Keratinocyte (primary cell): ENCODE data around the gene VSIR. TPM values are rescaled to one million over a fixed set of nuclear protein-coding genes. Genes with fewer than 3 reads are reported as not detected.

Experiments
- DNase-seq: peaks from one replicate; pipeline ENCODE4 v3.0.0-alpha.2; 2011; ENCODE audit warnings: low read depth, missing footprints, low spot score
- FAIRE-seq: peaks from 2 replicates; lab custom pipeline; 2011; peaks lifted over from hg19 to GRCh38; lab: Jason Lieb, UNC
- H2AFZ ChIP-seq: 2 replicates; pipeline ENCODE4 v1.6.0; 2012; ENCODE audit warnings: low read length, control low read depth, inconsistent platforms; ENCODE audit not compliant: control insufficient read depth
- H3K27ac ChIP-seq: 2 replicates; pipeline ENCODE4 v1.5.1; 2011; ENCODE audit warnings: low read length; ENCODE audit not compliant: control insufficient read depth, insufficient read depth
- H3K27me3 ChIP-seq: 3 replicates; pipeline ENCODE4 v1.6.0; 2011; ENCODE audit warnings: low read length; ENCODE audit not compliant: control insufficient read depth, insufficient read depth; ENCODE audit errors: extremely low read depth
- H3K36me3 ChIP-seq, 2 experiments: 2 replicates in 1 of 2; 3 replicates in 1 of 2; pipeline ENCODE4 v1.5.1; 2011; ENCODE audit warnings: low read length in 2 of 2, mild to moderate bottlenecking in 1 of 2; ENCODE audit not compliant: control insufficient read depth in 2 of 2, insufficient read depth in 2 of 2; ENCODE audit errors: extremely low read depth in 1 of 2
- H3K4me1 ChIP-seq: 3 replicates; pipeline ENCODE4 v1.5.1; 2011; ENCODE audit warnings: low read length; ENCODE audit not compliant: control insufficient read depth, insufficient read depth; ENCODE audit errors: extremely low read depth
- H3K4me2 ChIP-seq: 3 replicates; pipeline ENCODE4 v1.6.0; 2011; ENCODE audit warnings: low read depth, low read length; ENCODE audit not compliant: control insufficient read depth, insufficient read depth; ENCODE audit errors: extremely low read depth
- H3K4me3 ChIP-seq, 3 experiments: fragments of 200-600 bp in 1 of 3; sonication (generic) in 1 of 3; 2 replicates in 2 of 3; 3 replicates in 1 of 3; pipeline ENCODE4 v1.5.1; 2011 to 2016; ENCODE audit warnings: low read length in 3 of 3, mild to moderate bottlenecking in 3 of 3, control low read depth in 2 of 3, inconsistent platforms in 1 of 3, low read depth in 1 of 3, mixed read lengths in 1 of 3, mixed run types in 1 of 3, moderate library complexity in 1 of 3; ENCODE audit not compliant: control insufficient read depth in 2 of 3, insufficient read depth in 2 of 3; ENCODE audit errors: extremely low read depth in 1 of 3
- H3K79me2 ChIP-seq: 2 replicates; pipeline ENCODE4 v1.6.0; 2012; ENCODE audit warnings: low read length; ENCODE audit not compliant: control insufficient read depth, insufficient read depth
- H3K9ac ChIP-seq: 3 replicates; pipeline ENCODE4 v1.6.0; 2011; ENCODE audit warnings: low read length; ENCODE audit not compliant: control insufficient read depth, insufficient read depth; ENCODE audit errors: extremely low read depth
- H3K9me1 ChIP-seq: 3 replicates; pipeline ENCODE4 v1.6.0; 2011; ENCODE audit warnings: low read length; ENCODE audit not compliant: control insufficient read depth, insufficient read depth; ENCODE audit errors: extremely low read depth
- H3K9me3 ChIP-seq: 2 replicates; pipeline ENCODE4 v1.5.1; 2012; ENCODE audit warnings: low read depth, low read length; ENCODE audit not compliant: control insufficient read depth
- H4K20me1 ChIP-seq: 3 replicates; pipeline ENCODE4 v1.6.0; 2011; ENCODE audit warnings: low read length; ENCODE audit not compliant: control insufficient read depth, insufficient read depth; ENCODE audit errors: extremely low read depth
- CTCF ChIP-seq, 3 experiments: IDR thresholded peaks in 1 of 3; conservative IDR thresholded peaks in 1 of 3; optimal IDR thresholded peaks in 1 of 3; 2 replicates in 2 of 3; 3 replicates in 1 of 3; pipeline versions ENCODE3 to v1.5.1; 2011; ENCODE audit warnings: low read length in 3 of 3, mild to moderate bottlenecking in 3 of 3, moderate library complexity in 2 of 3, control low read depth in 1 of 3, inconsistent platforms in 1 of 3; ENCODE audit not compliant: insufficient read depth in 2 of 3; ENCODE audit errors: extremely low read depth in 1 of 3
- EZH2 ChIP-seq: IDR thresholded peaks from one replicate; pipeline ENCODE4 v1.6.1; 2012; ENCODE audit warnings: inconsistent platforms, mild to moderate bottlenecking, low read length, moderate library complexity
- dilution Hi-C: fragments of 300-500 bp; cut with MboI; formaldehyde crosslinking; loops from one replicate; pipeline ENCODE4 v1.7.0; 2020; ENCODE audit warnings: low sequenced_read_pairs; ENCODE audit not compliant: extremely low pct_ligation_motif_present
- polyA plus RNA-seq, 5 experiments: library from polyadenylated mRNA; depleted of rRNA in 3 of 5; stranded (reverse) in 3 of 5; stranded (forward) in 1 of 5; unstranded in 1 of 5; fragments of >200 nt; gene quantifications; 1 replicate in 1 of 5; 2 replicates in 3 of 5; 3 replicates in 1 of 5; pipeline versions ENCODE4 v1.2.1 to v1.2.3, GENCODE V29; 2011 to 2012; ENCODE audit warnings: missing spikeins in 2 of 5, low read depth in 1 of 5, low replicate concordance in 1 of 5

The VSIR gene
- polyA plus RNA-seq, 1 donor (not counting 4 experiments of a cell fraction or from before 2014, with no cell fraction given) = 8.1 TPM

- Histone ChIP-seq H2AFZ (no peak overlapping the region), H3K4me2 (no peak overlapping the region), H3K27me3 (no peaks in the 10 kb centered on the region), H3K36me3 (no peaks in the 10 kb centered on the region), H4K20me1 (no peaks in the 10 kb centered on the region), H3K4me3 (no peak overlapping the region), H3K9ac (no peak overlapping the region), H3K27ac (no peak overlapping the region), H3K9me3 (no peaks in the 10 kb centered on the region), H3K4me1 (peaks cover 36% of the 10 kb centered on the region), H3K9me1 (no peaks in the 10 kb centered on the region), H3K79me2 (no peaks in the 10 kb centered on the region)
- dilution Hi-C loops = no loop called here
- DNase-seq (no peak), FAIRE-seq (peak; percentile 84)
- TF ChIP-seq CTCF (optimal IDR thresholded peaks at IDR 0.05 in 1 of 3, IDR thresholded peaks at IDR 0.05 in 1 of 3, conservative IDR thresholded peaks at IDR 0.05 in 1 of 3; ENCODE audit: extremely low read depth in 1 of 3, insufficient read depth in 2 of 3, low read length in 3 of 3) (no peak), EZH2 (no peak)
Measured at GRCh38 chr10:71740069-71740653, 33.2 kb downstream of the VSIR start.

- Histone ChIP-seq H3K79me2 (no peaks in the 10 kb centered on the region), H3K9me3 (no peaks in the 10 kb centered on the region), H3K36me3 (no peaks in the 10 kb centered on the region), H3K4me2 (no peak overlapping the region), H4K20me1 (no peaks in the 10 kb centered on the region), H3K4me1 (peaks cover 36% of the 10 kb centered on the region), H2AFZ (no peak overlapping the region), H3K9ac (no peak overlapping the region), H3K9me1 (no peaks in the 10 kb centered on the region), H3K27me3 (peaks cover 3% of the 10 kb centered on the region), H3K27ac (no peak overlapping the region), H3K4me3 (no peak overlapping the region)
- dilution Hi-C loops = no loop called here
- FAIRE-seq (no peak), DNase-seq (no peak)
- no peak for TF ChIP-seq CTCF (optimal IDR thresholded peaks at IDR 0.05 in 1 of 3, IDR thresholded peaks at IDR 0.05 in 1 of 3, conservative IDR thresholded peaks at IDR 0.05 in 1 of 3; ENCODE audit: extremely low read depth in 1 of 3, insufficient read depth in 2 of 3, low read length in 3 of 3)
- TF ChIP-seq EZH2 = no peak
Measured at GRCh38 chr10:71739358-71739900, 33.9 kb downstream of the VSIR start.
